Measurements from ENCODE around the gene UBP1.

DNA sequence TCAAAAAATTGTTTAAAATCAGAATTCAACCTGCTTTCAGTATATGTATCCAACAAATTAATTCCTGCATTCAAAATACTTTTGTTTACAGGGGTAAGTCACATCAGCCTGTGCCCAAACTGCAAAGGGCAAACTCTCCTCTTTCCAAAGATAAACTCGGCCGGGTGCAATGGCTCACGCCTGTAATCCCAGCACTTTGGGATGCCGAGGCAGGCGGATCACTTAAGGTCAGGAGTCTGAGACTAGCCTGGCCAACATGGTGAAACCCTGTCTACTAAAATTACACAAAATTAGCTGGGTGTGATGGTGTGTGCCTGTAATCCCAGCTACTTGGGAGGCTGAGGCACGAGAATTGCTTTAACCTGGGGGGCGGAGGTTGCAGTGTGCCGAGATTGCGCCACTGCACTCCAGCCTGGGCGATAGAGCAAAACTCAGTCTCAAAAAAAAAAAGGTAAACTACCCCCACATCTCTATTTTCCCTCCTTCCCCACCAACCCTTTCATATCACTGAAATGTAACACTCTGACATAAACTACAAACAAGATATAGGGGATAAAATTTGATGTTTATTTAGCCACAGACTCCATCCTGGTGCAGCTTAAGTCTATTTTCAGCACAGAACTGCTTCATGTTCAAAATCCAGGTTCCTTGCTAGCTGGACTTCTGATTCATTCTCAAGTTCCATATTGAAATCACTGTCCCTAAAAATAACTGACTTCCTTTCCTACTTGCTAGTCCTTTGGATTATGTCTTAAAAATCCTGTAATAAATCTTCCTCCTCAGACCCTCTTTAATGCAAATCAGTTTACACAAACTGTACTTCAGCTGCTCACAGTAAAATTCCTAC, 15.4 kb downstream of the UBP1 start:
- TF ChIP-seq BHLHE40 (IDR thresholded peaks at IDR 0.05; ENCODE audit: borderline replicate concordance) (no peak), CTBP1 (IDR thresholded peaks at IDR 0.05; ENCODE audit: borderline replicate concordance) (no peak), SP1 (IDR thresholded peaks at IDR 0.05) (no peak), SUZ12 (IDR thresholded peaks at IDR 0.05) (no peak), FOXA1 (IDR thresholded peaks at IDR 0.05) (no peak), NFRKB (IDR thresholded peaks at IDR 0.05) (no peak), FOXM1 (IDR thresholded peaks at IDR 0.05; ENCODE audit: borderline replicate concordance) (no peak), FOXK2 (IDR thresholded peaks at IDR 0.05) (no peak), L3MBTL2 (conservative IDR thresholded peaks at IDR 0.05) (no peak), ZNF384 (IDR thresholded peaks at IDR 0.05) (no peak), ARNT (IDR thresholded peaks at IDR 0.05) (no peak), LEF1 (IDR thresholded peaks at IDR 0.05; ENCODE audit: borderline replicate concordance) (no peak), TARDBP (IDR thresholded peaks at IDR 0.05) (no peak)

Data from HEK293T (cell line).